IMR-90 (cell line): Measurements from ENCODE around the gene IL15RA. TPM values are rescaled to one million over a fixed set of nuclear protein-coding genes. Genes with fewer than 3 reads are reported as not detected.

Source experiments
- ATAC-seq: fragments of 200-7000 bp; cut with Tn5 transposase; 2 replicates; pipeline ENCODE4 v1.9.1; 2020; ENCODE audit warnings: low read depth, mild to moderate bottlenecking, moderate library complexity
- BruUV-seq: library from RNA; stranded (reverse); fragments of 400-500 nt; replicated peaks from 2 replicates; lab custom pipeline; 2021; lab: Mats Ljungman, UMichigan
- CTCF ChIA-PET: fragments of 300-600 bp; formaldehyde crosslinking; extraction: SDS; loops from one replicate; lab custom pipeline; 2021; ENCODE audit warnings: antibody characterized with exemption; lab: Yijun Ruan, JAX
- POLR2A ChIA-PET: fragments of 300-600 bp; sonication (Branson Sonifier 250); formaldehyde crosslinking; loops from one replicate; lab custom pipeline; 2022; ENCODE audit warnings: antibody characterized with exemption; ENCODE audit not compliant: unreplicated experiment; lab: Charles Lee
- DNase-seq: peaks from one replicate; pipeline ENCODE4 v3.0.0; 2013
- H2AFZ ChIP-seq: replicated peaks from 2 replicates; pipeline ENCODE3; 2013; ENCODE audit warnings: low read length, mild to moderate bottlenecking; ENCODE audit not compliant: poor library complexity
- H2AK5ac ChIP-seq: 2 replicates; pipeline ENCODE4 v1.6.1; 2013; ENCODE audit warnings: low read depth, low read length, inconsistent platforms
- H2AK9ac ChIP-seq: replicated peaks from 2 replicates; pipeline ENCODE3; 2013; ENCODE audit warnings: mild to moderate bottlenecking, low read depth, low read length, moderate library complexity; ENCODE audit not compliant: poor library complexity
- H2BK120ac ChIP-seq: 2 replicates; pipeline ENCODE4 v1.6.1; 2013; ENCODE audit warnings: low read depth, low read length, inconsistent platforms
- H2BK15ac ChIP-seq: 3 replicates; pipeline ENCODE4 v1.6.1; 2013; ENCODE audit warnings: low read depth, low read length, inconsistent platforms
- H2BK20ac ChIP-seq: 2 replicates; pipeline ENCODE4 v1.6.1; 2013; ENCODE audit warnings: low read depth, mild to moderate bottlenecking, inconsistent platforms, low read length, moderate library complexity
- H2BK5ac ChIP-seq: 2 replicates; pipeline ENCODE4 v1.6.1; 2013; ENCODE audit warnings: mild to moderate bottlenecking, low read depth, low read length, inconsistent platforms; ENCODE audit not compliant: poor library complexity, severe bottlenecking
- H3K14ac ChIP-seq: replicated peaks from 2 replicates; pipeline ENCODE4 v1.6.1; 2013; ENCODE audit warnings: low read depth, low read length, inconsistent platforms
- H3K18ac ChIP-seq: 2 replicates; pipeline ENCODE4 v1.6.1; 2013; ENCODE audit warnings: low read depth, low read length, control low read depth
- H3K23ac ChIP-seq: 2 replicates; pipeline ENCODE4 v1.6.1; 2013; ENCODE audit warnings: low read depth, low read length, inconsistent platforms
- H3K27ac ChIP-seq: 2 replicates; pipeline ENCODE4 v1.5.1; 2013; ENCODE audit warnings: mild to moderate bottlenecking, control low read depth, low read length; ENCODE audit not compliant: insufficient read depth
- H3K27me3 ChIP-seq: 2 replicates; pipeline ENCODE4 v1.6.1; 2013; ENCODE audit warnings: low read length; ENCODE audit not compliant: control insufficient read depth, insufficient read depth
- H3K36me3 ChIP-seq: 2 replicates; pipeline ENCODE4 v1.6.1; 2013; ENCODE audit warnings: low read length, mixed read lengths; ENCODE audit not compliant: control insufficient read depth, insufficient read depth
- H3K4ac ChIP-seq: 2 replicates; pipeline ENCODE4 v1.6.1; 2013; ENCODE audit warnings: low read depth, low read length, inconsistent platforms
- H3K4me1 ChIP-seq: 2 replicates; pipeline ENCODE4 v1.6.1; 2013; ENCODE audit warnings: low read length, mixed read lengths; ENCODE audit not compliant: control insufficient read depth, insufficient read depth
- H3K4me2 ChIP-seq: 2 replicates; pipeline ENCODE4 v1.6.1; 2013; ENCODE audit warnings: low read depth, mild to moderate bottlenecking, control low read depth, low read length, moderate library complexity
- H3K4me3 ChIP-seq: 2 replicates; pipeline ENCODE4 v1.5.1; 2013; ENCODE audit warnings: low read depth, mild to moderate bottlenecking, control low read depth, low read length, moderate library complexity; ENCODE audit not compliant: insufficient read depth
- H3K56ac ChIP-seq: 2 replicates; pipeline ENCODE4 v1.6.1; 2013; ENCODE audit warnings: low read length, inconsistent platforms; ENCODE audit not compliant: insufficient read depth; ENCODE audit errors: extremely low read depth
- H3K79me1 ChIP-seq, 2 experiments: 2 replicates each; pipeline ENCODE4 v1.6.1; 2013; ENCODE audit warnings: low read length in 2 of 2, inconsistent platforms in 1 of 2, low read depth in 1 of 2
- H3K9ac ChIP-seq: 2 replicates; pipeline ENCODE4 v1.6.1; 2013; ENCODE audit warnings: low read depth, low read length, control low read depth
- H3K9me1 ChIP-seq: 2 replicates; pipeline ENCODE4 v1.6.1; 2013; ENCODE audit warnings: low read length, inconsistent platforms; ENCODE audit not compliant: insufficient read depth
- H3K9me3 ChIP-seq: 2 replicates; pipeline ENCODE4 v1.6.1; 2013; ENCODE audit warnings: low read length; ENCODE audit not compliant: control insufficient read depth, insufficient read depth
- H4K20me1 ChIP-seq: 2 replicates; pipeline ENCODE4 v1.6.1; 2013; ENCODE audit warnings: low read length, inconsistent platforms; ENCODE audit not compliant: insufficient read depth
- H4K5ac ChIP-seq: 2 replicates; pipeline ENCODE4 v1.6.1; 2013; ENCODE audit warnings: mild to moderate bottlenecking, low read depth, low read length, control low read depth
- H4K8ac ChIP-seq, 2 experiments: 2 replicates each; pipeline ENCODE4 v1.6.1; 2013; ENCODE audit warnings: low read depth in 2 of 2, low read length in 2 of 2, control low read depth in 1 of 2, inconsistent platforms in 1 of 2
- H4K91ac ChIP-seq: 2 replicates; pipeline ENCODE4 v1.6.1; 2013; ENCODE audit warnings: low read depth, low read length, inconsistent platforms; ENCODE audit not compliant: insufficient read depth
- BHLHE40 ChIP-seq: fragments of 150-350 bp; IDR thresholded peaks from 2 replicates; pipeline ENCODE4 v1.6.1; 2016; ENCODE audit warnings: mild to moderate bottlenecking, low read depth, low read length
- CEBPB ChIP-seq: IDR thresholded peaks from 2 replicates; pipeline ENCODE4 v1.6.1; 2012; ENCODE audit warnings: low read depth, low read length, improper control_type of control experiment
- CHD1 ChIP-seq: IDR thresholded peaks from 2 replicates; pipeline ENCODE4 v1.6.1; 2012; ENCODE audit warnings: low read depth, low read length, improper control_type of control experiment
- CTCF ChIP-seq: conservative IDR thresholded peaks from 2 replicates; pipeline ENCODE4 v1.5.1; 2012; ENCODE audit warnings: mild to moderate bottlenecking, low read depth, low read length, improper control_type of control experiment
- ELK1 ChIP-seq: fragments of 150-350 bp; IDR thresholded peaks from 2 replicates; pipeline ENCODE4 v1.6.1; 2016; ENCODE audit warnings: low read depth, mild to moderate bottlenecking, low read length, moderate library complexity, borderline replicate concordance
- MAZ ChIP-seq: IDR thresholded peaks from 2 replicates; pipeline ENCODE4 v1.6.1; 2012; ENCODE audit warnings: low read depth, mild to moderate bottlenecking, low read length, improper control_type of control experiment, moderate library complexity, borderline replicate concordance
- WGBS, 2 experiments: methylation state at CpG; one replicate each; pipeline versions ENCODE4 v1.1.5 to v1.1.7; 2013; ENCODE audit warnings: missing lambda C conversion rate in 2 of 2; ENCODE audit not compliant: insufficient read length in 1 of 2; ENCODE audit errors: extremely low coverage in 2 of 2; 5-methylcytosine and 5-hydroxymethylcytosine counted together
- dilution Hi-C: fragments of 300-500 bp; cut with HindIII; formaldehyde crosslinking; loops from one replicate; pipeline ENCODE4 v1.14.3; 2018; ENCODE audit warnings: low sequenced_read_pairs; ENCODE audit not compliant: unreplicated experiment
- in situ Hi-C: fragments of 300-500 bp; cut with MboI; formaldehyde crosslinking; loops from 3 replicates; pipeline ENCODE4 v1.14.3; 2019; ENCODE audit warnings: low sequenced_read_pairs, inconsistent platforms, mixed read lengths
- intact Hi-C: fragments of 100-400 bp; cut with micrococcal nuclease; formaldehyde crosslinking; loops from 2 replicates; pipeline ENCODE4 v1.10.0; 2022
- polyA plus RNA-seq, 3 experiments: library from polyadenylated mRNA; depleted of rRNA; stranded (reverse); fragments of >200 nt; gene quantifications; 2 replicates each; pipeline ENCODE4 v1.2.3, GENCODE V29; 2012; ENCODE audit warnings: low replicate concordance in 1 of 3
- total RNA-seq: library from RNA; depleted of rRNA; stranded (reverse); fragments of >200 nt; gene quantifications from 2 replicates; pipeline ENCODE4 v1.2.3, GENCODE V29; 2012

Gene IL15RA
- total and polyA plus RNA-seq, 2 of the 4 experiments (the other 2 are of a cell fraction), result 2.0 to 7.6 TPM

- 84% methylated on average over 4 of the region's 10 CpGs; no CpG with 5 or more reads in 1 of the 2 experiments for WGBS, 2 experiments
- Histone ChIP-seq H3K36me3 (peaks cover 57% of the 10 kb centered on the region), H3K9ac (no peak overlapping the region), H4K91ac (no peak overlapping the region), H2BK5ac (no peak overlapping the region), H3K23ac (no peak overlapping the region), H2AFZ (no peak overlapping the region), H3K4me2 (no peak overlapping the region), H2AK5ac (no peak overlapping the region), H4K20me1 (no peaks in the 10 kb centered on the region; the same call in 1 of the 2 replicates), H3K56ac (no peak overlapping the region), H3K18ac (no peak overlapping the region), H3K79me1 (peaks cover 5 to 17% of the 10 kb centered on the region in 2 experiments), H3K4ac (no peak overlapping the region), H3K9me1 (0 out of 2 replicates have a peak, but pooled peaks cover 7% of the 10 kb centered on the region), H2BK120ac (no peak overlapping the region), H3K27me3 (no peaks in the 10 kb centered on the region), H4K5ac (no peak overlapping the region), H2BK20ac (no peak overlapping the region), H3K14ac (no peak overlapping the region), H4K8ac (no peak overlapping the region), H2AK9ac (no peak overlapping the region), H3K4me1 (no peaks in the 10 kb centered on the region), H2BK15ac (no peak overlapping the region), H3K4me3 (no peak overlapping the region), H3K9me3 (no peaks in the 10 kb centered on the region), H3K27ac (no peak overlapping the region)
- CTCF ChIA-PET, result no interaction called here
- dilution Hi-C loops (no loop called here), in situ Hi-C loops (no loop called here), intact Hi-C loops (loop anchor here (1.0 kb wide), 1 partner anchor 8 kb away; no protein-coding TSS in a partner anchor)
- TF ChIP-seq BHLHE40 (no peak), CEBPB (no peak), CTCF (no peak), ELK1 (no peak), CHD1 (no peak), MAZ (no peak)
- DNase-seq, result no peak
- BruUV-seq, result no TSS peak
- no peak for ATAC-seq
- POLR2A ChIA-PET, result interaction anchor here (0.5 kb wide), 1 partner anchor 510 kb away, joined by 3 read pairs; no protein-coding TSS in a partner anchor
These were observed 41.7 kb downstream of the IL15RA start for GRCh38 chr10:5935628-5936027.
